ENCODE measurements around the gene MTHFSD. TPM values are rescaled to one million over a fixed set of nuclear protein-coding genes. Genes with fewer than 3 reads are reported as not detected.

Gene MTHFSD
- total RNA-seq, 2 experiments from 2014 or later, result 19.3 to 22.3 TPM

GRCh38 chr16:86515777-86516622, 39.0 kb downstream of the MTHFSD start:
- no peak overlapping the region for H3K4me3 Mint-ChIP-seq
- H3K27me3 Mint-ChIP-seq, result peaks cover 74% of the 10 kb centered on the region
- TF ChIP-seq CTCF (IDR thresholded peaks at IDR 0.05), result no peak
- intact Hi-C loops (cut with micrococcal nuclease), result loop anchor here (5.0 kb wide), 1 partner anchor 174 kb away; no protein-coding TSS in a partner anchor
- CTCF ChIA-PET, result interaction anchor here (0.7 to 1.8 kb wide), 2 partner anchors 8 to 471 kb away, joined by 3 to 8 read pairs; no protein-coding TSS in a partner anchor
- DNase-seq, result no peak
- no peaks in the 10 kb centered on the region for H3K9me3 Mint-ChIP-seq
- POLR2A ChIA-PET, result no interaction called here
- no peaks in the 10 kb centered on the region for H3K36me3 Mint-ChIP-seq (ENCODE audit: low read depth)
- H3K27ac Mint-ChIP-seq, result no peak overlapping the region
- peaks cover 2% of the 10 kb centered on the region for H3K4me1 Mint-ChIP-seq (ENCODE audit: low read depth)
- ATAC-seq, result no peak

DNA sequence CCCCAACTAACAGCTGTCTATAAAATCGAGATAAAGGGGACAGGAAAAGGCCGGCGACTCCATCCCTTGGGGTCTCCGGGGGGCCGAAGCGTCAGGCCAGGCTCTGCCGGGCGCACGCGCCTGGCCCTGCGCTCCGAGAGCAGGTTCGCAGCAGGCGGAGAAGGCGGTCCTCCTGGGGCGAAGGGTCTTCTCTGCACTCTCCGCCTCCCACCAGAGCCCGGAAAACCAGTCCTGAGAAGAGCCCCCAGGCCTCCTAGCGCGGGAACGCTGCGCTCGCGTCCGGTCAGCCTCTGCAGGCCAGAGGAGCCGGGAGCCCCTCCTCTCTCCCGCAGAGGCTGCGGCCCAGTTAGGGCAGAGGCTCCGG, 39.6 kb downstream of the MTHFSD start:
- no peak for ATAC-seq
- Mint-ChIP-seq H3K27ac (no peak overlapping the region), H3K9me3 (no peaks in the 10 kb centered on the region), H3K4me1 (ENCODE audit: low read depth) (peaks cover 4% of the 10 kb centered on the region), H3K27me3 (peaks cover 74% of the 10 kb centered on the region), H3K36me3 (ENCODE audit: low read depth) (no peaks in the 10 kb centered on the region), H3K4me3 (no peak overlapping the region)
- POLR2A ChIA-PET, result no interaction called here
- TF ChIP-seq CTCF (IDR thresholded peaks at IDR 0.05), result no peak
- DNase-seq, result no peak
- intact Hi-C loops (cut with micrococcal nuclease), result loop anchor here (5.0 kb wide), 1 partner anchor 173 kb away; no protein-coding TSS in a partner anchor
- CTCF ChIA-PET, result no interaction called here

DNA sequence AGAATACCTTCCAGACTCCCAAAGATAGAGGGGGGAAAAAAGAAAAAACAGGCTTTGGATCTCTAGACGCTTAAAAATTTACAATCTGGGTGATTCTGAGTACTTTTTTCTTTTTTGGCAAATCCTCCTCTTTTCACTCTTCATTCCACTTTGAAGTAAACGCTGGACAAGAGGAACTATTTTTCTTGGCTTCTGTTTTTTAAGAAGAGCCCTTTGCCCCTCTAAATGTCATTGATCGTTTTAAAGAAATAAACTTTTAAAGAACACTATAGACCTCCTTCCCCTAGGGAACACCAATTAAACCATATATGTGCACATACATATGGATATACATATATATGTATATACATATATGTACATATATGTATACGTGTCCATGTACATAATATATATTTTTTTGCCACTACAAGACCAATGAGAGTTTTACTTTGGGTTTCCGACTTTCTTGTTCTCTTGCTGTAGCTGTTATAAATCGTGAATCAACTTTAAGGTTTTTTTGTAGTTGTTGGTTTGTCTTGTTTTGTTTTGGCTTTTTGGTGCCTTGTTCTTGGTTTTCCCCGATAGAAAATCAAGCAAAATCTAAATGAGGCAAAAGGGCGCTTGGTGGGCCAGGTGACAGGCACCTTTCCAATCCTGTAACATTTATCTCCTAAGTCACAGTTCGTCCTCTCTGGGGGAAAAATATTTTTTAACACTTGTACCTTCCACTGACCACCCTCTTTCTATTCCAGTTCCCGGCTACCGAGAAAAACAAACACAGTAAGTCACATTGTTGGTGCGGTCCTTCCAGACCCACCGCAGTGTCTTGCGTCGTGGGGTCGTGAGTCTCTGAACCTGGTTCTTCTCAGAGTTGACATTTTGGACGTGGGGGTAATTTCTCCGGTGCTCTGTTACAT, 40.3 kb downstream of the MTHFSD start:
- Mint-ChIP-seq H3K4me1 (ENCODE audit: low read depth) (peaks cover 4% of the 10 kb centered on the region), H3K4me3 (no peak overlapping the region), H3K36me3 (ENCODE audit: low read depth) (no peaks in the 10 kb centered on the region), H3K27me3 (peaks cover 71% of the 10 kb centered on the region), H3K9me3 (no peaks in the 10 kb centered on the region), H3K27ac (no peak overlapping the region)
- no peak for ATAC-seq
- POLR2A ChIA-PET, result no interaction called here
- intact Hi-C loops (cut with micrococcal nuclease), result loop anchor here (5.0 kb wide), 1 partner anchor 172 kb away; no protein-coding TSS in a partner anchor
- CTCF ChIA-PET, result no interaction called here
- DNase-seq, result no peak
- TF ChIP-seq CTCF (IDR thresholded peaks at IDR 0.05), result no peak

GRCh38 chr16:86513471-86514277, 41.4 kb downstream of the MTHFSD start:
- Mint-ChIP-seq H3K4me3 (no peak overlapping the region), H3K4me1 (ENCODE audit: low read depth) (peaks cover 9% of the 10 kb centered on the region), H3K9me3 (no peaks in the 10 kb centered on the region), H3K27ac (no peak overlapping the region), H3K36me3 (ENCODE audit: low read depth) (no peaks in the 10 kb centered on the region), H3K27me3 (peaks cover 66% of the 10 kb centered on the region)
- intact Hi-C loops (cut with micrococcal nuclease), result no loop called here
- no peak for TF ChIP-seq CTCF (IDR thresholded peaks at IDR 0.05)
- CTCF ChIA-PET, result no interaction called here
- POLR2A ChIA-PET, result no interaction called here
- no peak for ATAC-seq
- no peak for DNase-seq

Measured in activated CD8-positive, alpha-beta T cell treated with anti-CD3 and anti-CD28 coated beads for 36 hours (primary cell).